SK-N-SH treated with all-trans-retinoic acid at 6 μM for 48 hours (cell line): ENCODE measurements around the gene LAD1.
A peak's percentile ranks its signal among the peaks of the same experiment; 100 is the strongest.

Source experiments
- ATAC-seq: fragments of 200-7000 bp; cut with Tn5 transposase; 3 replicates; pipeline ENCODE4 v1.9.1; 2020; ENCODE audit warnings: mild to moderate bottlenecking, moderate library complexity
- ARNTL ChIP-seq: fragments of 450-650 bp; formaldehyde crosslinking; IDR thresholded peaks from 2 replicates; pipeline ENCODE4 v1.5.0; 2020; ENCODE audit warnings: low read depth, mild to moderate bottlenecking, moderate library complexity, borderline replicate concordance
- BACH2 ChIP-seq: fragments of 250-450 bp; sonication (Bioruptor Pico); IDR thresholded peaks from 2 replicates; pipeline ENCODE4 v1.9.0; 2021; ENCODE audit warnings: mild to moderate bottlenecking, borderline replicate concordance
- CSDC2 ChIP-seq: fragments of 250-450 bp; sonication (Bioruptor Pico); IDR thresholded peaks from 2 replicates; pipeline ENCODE4 v1.5.0; 2020; ENCODE audit warnings: mild to moderate bottlenecking, moderate library complexity
- ESRRG ChIP-seq: fragments of 250-450 bp; sonication (Bioruptor Pico); IDR thresholded peaks from 2 replicates; pipeline ENCODE4 v1.6.1; 2021; ENCODE audit warnings: mild to moderate bottlenecking
- GLIS3 ChIP-seq: fragments of 250-450 bp; sonication (Bioruptor Pico); IDR thresholded peaks from 2 replicates; pipeline ENCODE4 v1.5.0; 2020; ENCODE audit warnings: mild to moderate bottlenecking, moderate library complexity
- ISL1 ChIP-seq: fragments of 250-450 bp; sonication (Bioruptor Pico); IDR thresholded peaks from 2 replicates; pipeline ENCODE4 v2.1.2; 2022; ENCODE audit warnings: mild to moderate bottlenecking, moderate library complexity
- OSR1 ChIP-seq: fragments of 250-450 bp; sonication (Bioruptor Pico); IDR thresholded peaks from 2 replicates; pipeline ENCODE4 v1.8.0; 2022; ENCODE audit warnings: moderate library complexity, mild to moderate bottlenecking, inconsistent platforms
- PPARA ChIP-seq: fragments of 250-450 bp; sonication (Bioruptor Pico); IDR thresholded peaks from 2 replicates; pipeline ENCODE4 v1.5.0; 2020; ENCODE audit warnings: mild to moderate bottlenecking, borderline replicate concordance
- SNAI2 ChIP-seq: fragments of 250-450 bp; sonication (Bioruptor Pico); IDR thresholded peaks from 2 replicates; pipeline ENCODE4 v1.5.0; 2020; ENCODE audit warnings: mild to moderate bottlenecking, moderate library complexity
- TCF4 ChIP-seq: fragments of 250-450 bp; sonication (Bioruptor Pico); IDR thresholded peaks from 2 replicates; pipeline ENCODE4 v1.8.0; 2021; ENCODE audit warnings: mild to moderate bottlenecking, moderate library complexity, borderline replicate concordance
- TOX ChIP-seq: fragments of 250-450 bp; sonication (Bioruptor Pico); IDR thresholded peaks from 2 replicates; pipeline ENCODE4 v1.8.0; 2021; ENCODE audit warnings: mild to moderate bottlenecking, moderate library complexity, borderline replicate concordance
- ZC3H10 ChIP-seq: fragments of 250-450 bp; sonication (Bioruptor Pico); IDR thresholded peaks from 2 replicates; pipeline ENCODE4 v1.5.1; 2021; ENCODE audit warnings: mild to moderate bottlenecking, moderate library complexity
- ZFP3 ChIP-seq: fragments of 250-450 bp; sonication (Bioruptor Pico); IDR thresholded peaks from 2 replicates; pipeline ENCODE4 v1.5.0; 2020; ENCODE audit warnings: mild to moderate bottlenecking, moderate library complexity
- ZFP30 ChIP-seq: fragments of 450-650 bp; formaldehyde crosslinking; IDR thresholded peaks from 2 replicates; pipeline ENCODE4 v1.5.0; 2022; ENCODE audit warnings: mild to moderate bottlenecking, moderate library complexity
- ZNF565 ChIP-seq: fragments of 450-650 bp; formaldehyde crosslinking; conservative IDR thresholded peaks from 2 replicates; pipeline ENCODE4 v1.5.0; 2020; ENCODE audit warnings: low read depth, mild to moderate bottlenecking, moderate library complexity
- ZNF70 ChIP-seq: fragments of 450-650 bp; formaldehyde crosslinking; IDR thresholded peaks from 2 replicates; pipeline ENCODE4 v1.5.0; 2020; ENCODE audit warnings: mild to moderate bottlenecking, moderate library complexity
- ZNF8 ChIP-seq: fragments of 450-650 bp; formaldehyde crosslinking; IDR thresholded peaks from 2 replicates; pipeline ENCODE4 v1.5.0; 2020; ENCODE audit warnings: mild to moderate bottlenecking, moderate library complexity
- TF ChIP-seq, protein P1 (sequence below): fragments of 250-450 bp; sonication (Bioruptor Pico); IDR thresholded peaks from 2 replicates; pipeline ENCODE4 v1.8.0; 2020; ENCODE audit warnings: mild to moderate bottlenecking, moderate library complexity, borderline replicate concordance
- TF ChIP-seq, protein P2 (sequence below): fragments of 250-450 bp; sonication (Bioruptor Pico); IDR thresholded peaks from 2 replicates; pipeline ENCODE4 v1.5.1; 2021; ENCODE audit warnings: mild to moderate bottlenecking, moderate library complexity
- TF ChIP-seq, protein P3 (sequence below): fragments of 250-450 bp; sonication (Bioruptor Pico); IDR thresholded peaks from 2 replicates; pipeline ENCODE4 v1.5.0; 2020; ENCODE audit warnings: mild to moderate bottlenecking, moderate library complexity
- TF ChIP-seq, protein P4 (sequence below): fragments of 250-450 bp; sonication (Bioruptor Pico); IDR thresholded peaks from 2 replicates; pipeline ENCODE4 v1.8.0; 2021; ENCODE audit warnings: low read depth, mild to moderate bottlenecking, moderate library complexity, borderline replicate concordance

The LAD1 gene

DNA sequence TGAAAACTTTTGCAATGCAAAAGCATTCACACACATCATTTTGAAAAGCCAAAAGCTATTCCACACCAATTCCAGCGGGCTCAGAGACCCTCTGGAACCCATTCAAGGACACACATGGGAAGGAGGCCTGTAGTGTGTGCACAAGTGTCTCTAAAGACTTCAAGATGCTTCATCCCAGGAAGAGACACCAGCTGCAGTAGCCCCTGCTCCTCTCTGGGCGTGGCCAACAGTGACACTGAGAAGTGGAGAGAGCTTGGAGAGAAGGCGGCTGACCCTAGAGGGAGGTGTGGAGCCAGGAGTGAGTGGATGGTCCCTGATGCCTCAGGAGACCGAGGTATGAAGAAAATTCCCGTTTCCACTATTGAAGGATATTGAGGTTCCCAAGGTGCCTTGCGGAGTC, 37.3 kb upstream of the LAD1 start (continued):
- TF ChIP-seq, protein P1, sequence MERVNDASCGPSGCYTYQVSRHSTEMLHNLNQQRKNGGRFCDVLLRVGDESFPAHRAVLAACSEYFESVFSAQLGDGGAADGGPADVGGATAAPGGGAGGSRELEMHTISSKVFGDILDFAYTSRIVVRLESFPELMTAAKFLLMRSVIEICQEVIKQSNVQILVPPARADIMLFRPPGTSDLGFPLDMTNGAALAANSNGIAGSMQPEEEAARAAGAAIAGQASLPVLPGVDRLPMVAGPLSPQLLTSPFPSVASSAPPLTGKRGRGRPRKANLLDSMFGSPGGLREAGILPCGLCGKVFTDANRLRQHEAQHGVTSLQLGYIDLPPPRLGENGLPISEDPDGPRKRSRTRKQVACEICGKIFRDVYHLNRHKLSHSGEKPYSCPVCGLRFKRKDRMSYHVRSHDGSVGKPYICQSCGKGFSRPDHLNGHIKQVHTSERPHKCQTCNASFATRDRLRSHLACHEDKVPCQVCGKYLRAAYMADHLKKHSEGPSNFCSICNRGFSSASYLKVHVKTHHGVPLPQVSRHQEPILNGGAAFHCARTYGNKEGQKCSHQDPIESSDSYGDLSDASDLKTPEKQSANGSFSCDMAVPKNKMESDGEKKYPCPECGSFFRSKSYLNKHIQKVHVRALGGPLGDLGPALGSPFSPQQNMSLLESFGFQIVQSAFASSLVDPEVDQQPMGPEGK (CRISPR knock-in tag): no peak

DNA sequence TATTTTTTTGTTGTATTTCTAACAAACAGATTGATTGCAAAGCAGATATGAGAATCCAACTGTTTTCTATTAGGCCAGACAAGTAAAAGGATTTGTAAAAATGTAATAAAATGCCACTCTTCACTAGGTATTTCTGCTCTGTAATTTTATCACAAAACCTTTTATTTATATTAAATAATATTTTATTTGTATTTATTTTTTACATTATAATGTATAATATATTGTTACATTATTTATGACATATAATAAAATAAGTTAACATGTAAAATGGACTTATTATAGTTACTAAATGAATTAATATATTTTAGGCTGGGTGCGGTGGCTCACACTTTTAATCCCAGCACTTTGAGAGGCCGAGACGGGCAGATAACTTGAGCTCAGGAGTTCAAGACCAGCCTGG, 35.1 kb upstream of the LAD1 start:
- ATAC-seq: no peak
- no peak for TF ChIP-seq ZNF70 (CRISPR knock-in tag)
- TF ChIP-seq, protein P2, sequence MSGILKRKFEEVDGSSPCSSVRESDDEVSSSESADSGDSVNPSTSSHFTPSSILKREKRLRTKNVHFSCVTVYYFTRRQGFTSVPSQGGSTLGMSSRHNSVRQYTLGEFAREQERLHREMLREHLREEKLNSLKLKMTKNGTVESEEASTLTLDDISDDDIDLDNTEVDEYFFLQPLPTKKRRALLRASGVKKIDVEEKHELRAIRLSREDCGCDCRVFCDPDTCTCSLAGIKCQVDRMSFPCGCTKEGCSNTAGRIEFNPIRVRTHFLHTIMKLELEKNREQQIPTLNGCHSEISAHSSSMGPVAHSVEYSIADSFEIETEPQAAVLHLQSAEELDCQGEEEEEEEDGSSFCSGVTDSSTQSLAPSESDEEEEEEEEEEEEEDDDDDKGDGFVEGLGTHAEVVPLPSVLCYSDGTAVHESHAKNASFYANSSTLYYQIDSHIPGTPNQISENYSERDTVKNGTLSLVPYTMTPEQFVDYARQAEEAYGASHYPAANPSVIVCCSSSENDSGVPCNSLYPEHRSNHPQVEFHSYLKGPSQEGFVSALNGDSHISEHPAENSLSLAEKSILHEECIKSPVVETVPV (CRISPR knock-in tag): no peak
- TF ChIP-seq ESRRG (CRISPR knock-in tag): no peak
- TF ChIP-seq ZC3H10 (CRISPR knock-in tag): no peak
- no peak for TF ChIP-seq ZFP3 (CRISPR knock-in tag)
- no peak for TF ChIP-seq ISL1
- TF ChIP-seq TCF4: no peak
- TF ChIP-seq ZFP30 (CRISPR knock-in tag): no peak
- no peak for TF ChIP-seq CSDC2
- no peak for TF ChIP-seq GLIS3 (CRISPR knock-in tag)
- TF ChIP-seq PPARA (CRISPR knock-in tag): no peak
- TF ChIP-seq ZNF565 (CRISPR knock-in tag): no peak
- TF ChIP-seq, protein P3, sequence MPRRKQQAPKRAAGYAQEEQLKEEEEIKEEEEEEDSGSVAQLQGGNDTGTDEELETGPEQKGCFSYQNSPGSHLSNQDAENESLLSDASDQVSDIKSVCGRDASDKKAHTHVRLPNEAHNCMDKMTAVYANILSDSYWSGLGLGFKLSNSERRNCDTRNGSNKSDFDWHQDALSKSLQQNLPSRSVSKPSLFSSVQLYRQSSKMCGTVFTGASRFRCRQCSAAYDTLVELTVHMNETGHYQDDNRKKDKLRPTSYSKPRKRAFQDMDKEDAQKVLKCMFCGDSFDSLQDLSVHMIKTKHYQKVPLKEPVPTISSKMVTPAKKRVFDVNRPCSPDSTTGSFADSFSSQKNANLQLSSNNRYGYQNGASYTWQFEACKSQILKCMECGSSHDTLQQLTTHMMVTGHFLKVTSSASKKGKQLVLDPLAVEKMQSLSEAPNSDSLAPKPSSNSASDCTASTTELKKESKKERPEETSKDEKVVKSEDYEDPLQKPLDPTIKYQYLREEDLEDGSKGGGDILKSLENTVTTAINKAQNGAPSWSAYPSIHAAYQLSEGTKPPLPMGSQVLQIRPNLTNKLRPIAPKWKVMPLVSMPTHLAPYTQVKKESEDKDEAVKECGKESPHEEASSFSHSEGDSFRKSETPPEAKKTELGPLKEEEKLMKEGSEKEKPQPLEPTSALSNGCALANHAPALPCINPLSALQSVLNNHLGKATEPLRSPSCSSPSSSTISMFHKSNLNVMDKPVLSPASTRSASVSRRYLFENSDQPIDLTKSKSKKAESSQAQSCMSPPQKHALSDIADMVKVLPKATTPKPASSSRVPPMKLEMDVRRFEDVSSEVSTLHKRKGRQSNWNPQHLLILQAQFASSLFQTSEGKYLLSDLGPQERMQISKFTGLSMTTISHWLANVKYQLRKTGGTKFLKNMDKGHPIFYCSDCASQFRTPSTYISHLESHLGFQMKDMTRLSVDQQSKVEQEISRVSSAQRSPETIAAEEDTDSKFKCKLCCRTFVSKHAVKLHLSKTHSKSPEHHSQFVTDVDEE (CRISPR knock-in tag): no peak
- TF ChIP-seq ZNF8 (CRISPR knock-in tag): no peak
- TF ChIP-seq SNAI2 (CRISPR knock-in tag): no peak
- TF ChIP-seq TOX (CRISPR knock-in tag): no peak
- TF ChIP-seq ARNTL (CRISPR knock-in tag): no peak
- TF ChIP-seq OSR1 (CRISPR knock-in tag): no peak

DNA sequence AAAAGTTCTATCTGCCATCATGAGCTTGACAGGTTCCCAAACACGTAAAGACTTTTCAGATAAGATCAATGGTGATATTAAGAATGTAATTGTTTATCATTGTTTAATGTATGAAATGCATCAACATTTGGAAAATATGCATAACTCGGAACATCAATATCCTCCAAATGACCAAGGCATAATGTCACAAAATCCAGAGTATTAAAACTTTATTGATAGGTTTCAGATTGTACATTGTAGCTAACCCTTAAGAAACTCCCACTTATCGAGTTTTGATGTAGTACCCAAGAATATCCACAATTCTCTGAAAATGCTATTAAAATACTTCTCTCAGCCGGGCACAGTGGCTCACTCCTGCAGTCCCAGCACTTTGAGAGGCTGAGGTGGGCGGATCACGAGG, 34.5 kb upstream of the LAD1 start:
- TF ChIP-seq ZC3H10 (CRISPR knock-in tag): no peak
- no peak for TF ChIP-seq CSDC2
- TF ChIP-seq ZNF565 (CRISPR knock-in tag): no peak
- no peak for TF ChIP-seq SNAI2 (CRISPR knock-in tag)
- TF ChIP-seq, protein P2 (CRISPR knock-in tag): no peak
- no peak for TF ChIP-seq GLIS3 (CRISPR knock-in tag)
- TF ChIP-seq OSR1 (CRISPR knock-in tag): no peak
- no peak for ATAC-seq

DNA sequence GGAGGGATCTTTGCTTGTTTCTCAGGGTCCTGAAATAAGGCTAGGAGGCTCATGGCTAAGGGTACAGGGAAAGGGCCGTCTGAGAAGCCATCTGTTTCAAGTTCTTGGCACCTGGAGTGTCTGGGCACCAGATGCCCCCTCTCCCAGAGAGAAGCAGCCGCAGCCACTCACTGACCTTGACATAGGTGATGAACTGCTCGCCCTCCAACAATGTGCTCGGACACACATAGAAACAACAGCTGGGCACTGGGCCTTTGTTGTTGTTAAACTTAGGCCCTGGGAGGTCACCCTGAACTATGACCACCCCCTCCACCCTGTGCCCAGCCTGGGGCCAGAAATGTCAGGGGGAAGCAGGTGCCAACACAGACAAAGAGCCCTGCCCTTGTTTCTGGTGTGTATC, 31.7 kb upstream of the LAD1 start:
- TF ChIP-seq ESRRG (CRISPR knock-in tag): no peak
- TF ChIP-seq TCF4: peak; percentile 51; the same call in 1 of the 2 replicates
- ATAC-seq: peak; percentile 28; the same call in 2 of the 3 replicates

DNA sequence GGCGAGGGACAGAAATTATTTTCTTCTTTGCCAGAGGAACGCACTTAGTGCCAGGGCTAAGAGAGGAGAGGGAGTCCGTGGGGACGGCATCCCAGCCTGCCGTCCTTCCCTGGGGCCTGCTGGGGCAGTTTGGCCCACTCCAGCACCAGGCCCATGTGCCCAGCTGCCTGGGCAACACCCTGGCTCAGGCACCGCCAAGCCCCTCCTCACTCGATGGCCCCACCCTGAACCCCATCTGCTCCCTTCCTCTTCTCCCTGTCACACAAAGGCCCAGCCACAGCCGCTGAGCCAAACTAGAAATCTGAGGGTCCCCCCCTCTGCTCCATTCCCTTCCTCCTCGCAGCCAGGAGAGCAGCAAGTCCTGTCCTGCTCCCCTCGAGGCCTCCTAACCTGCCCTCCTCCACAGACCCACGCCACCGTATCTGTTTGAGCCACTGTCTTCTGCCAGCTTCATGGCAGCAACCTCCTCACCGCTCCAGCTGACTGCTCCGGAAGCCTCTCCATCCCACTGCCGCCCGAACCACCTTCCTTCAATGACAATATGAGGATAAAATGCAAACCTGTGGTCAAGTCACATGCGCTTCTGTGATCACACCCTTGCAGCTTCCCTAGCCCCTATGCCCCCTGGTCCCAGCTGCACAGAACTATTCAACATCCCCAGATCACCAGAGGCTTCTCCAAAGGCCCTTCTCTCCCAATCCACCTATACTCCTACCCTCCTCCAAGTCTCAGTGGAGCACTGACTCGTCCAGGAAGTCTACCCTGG, 30.8 kb upstream of the LAD1 start:
- ATAC-seq: no peak

More for the DNA sequence above, 30.8 kb upstream of the LAD1 start:
- TF ChIP-seq BACH2 (CRISPR knock-in tag): no peak
- no peak for TF ChIP-seq ZC3H10 (CRISPR knock-in tag)
- no peak for TF ChIP-seq ZFP30 (CRISPR knock-in tag)
- TF ChIP-seq TOX (CRISPR knock-in tag): no peak
- no peak for TF ChIP-seq TCF4
- no peak for TF ChIP-seq SNAI2 (CRISPR knock-in tag)
- TF ChIP-seq ZNF8 (CRISPR knock-in tag): no peak
- no peak for TF ChIP-seq PPARA (CRISPR knock-in tag)
- TF ChIP-seq ARNTL (CRISPR knock-in tag): no peak
- TF ChIP-seq, protein P4, sequence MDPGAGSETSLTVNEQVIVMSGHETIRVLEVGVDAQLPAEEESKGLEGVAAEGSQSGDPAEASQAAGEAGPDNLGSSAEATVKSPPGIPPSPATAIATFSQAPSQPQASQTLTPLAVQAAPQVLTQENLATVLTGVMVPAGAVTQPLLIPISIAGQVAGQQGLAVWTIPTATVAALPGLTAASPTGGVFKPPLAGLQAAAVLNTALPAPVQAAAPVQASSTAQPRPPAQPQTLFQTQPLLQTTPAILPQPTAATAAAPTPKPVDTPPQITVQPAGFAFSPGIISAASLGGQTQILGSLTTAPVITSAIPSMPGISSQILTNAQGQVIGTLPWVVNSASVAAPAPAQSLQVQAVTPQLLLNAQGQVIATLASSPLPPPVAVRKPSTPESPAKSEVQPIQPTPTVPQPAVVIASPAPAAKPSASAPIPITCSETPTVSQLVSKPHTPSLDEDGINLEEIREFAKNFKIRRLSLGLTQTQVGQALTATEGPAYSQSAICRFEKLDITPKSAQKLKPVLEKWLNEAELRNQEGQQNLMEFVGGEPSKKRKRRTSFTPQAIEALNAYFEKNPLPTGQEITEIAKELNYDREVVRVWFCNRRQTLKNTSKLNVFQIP (CRISPR knock-in tag): no peak
